Uterus (tissue), 4 donors: ENCODE results near the gene DUSP7. TPM values are rescaled to one million over a fixed set of nuclear protein-coding genes. Genes with fewer than 3 reads are reported as not detected.

Experiments used
- DNase-seq, 2 donors: peaks; one replicate each; pipeline ENCODE4 v3.0.0-alpha.2; 2019 to 2020
- H3K27ac ChIP-seq, 2 donors: fragments of 200-600 bp; sonication (generic); 1 replicate in 1 of 2; 2 replicates in 1 of 2; pipeline ENCODE4 v1.5.1; 2016 to 2018
- H3K27me3 ChIP-seq, 2 donors: fragments of 200-600 bp; sonication (generic); one replicate each; pipeline ENCODE4 v1.5.1; 2018 to 2019; ENCODE audit warnings: control low read depth in 1 of 2
- H3K36me3 ChIP-seq, 2 donors: fragments of 200-600 bp; sonication (generic); one replicate each; pipeline ENCODE4 v1.5.1; 2019; ENCODE audit warnings: control low read depth in 1 of 2
- H3K4me1 ChIP-seq, 2 donors: fragments of 200-600 bp; sonication (generic); one replicate each; pipeline ENCODE4 v1.5.1; 2018 to 2019; ENCODE audit warnings: control low read depth in 1 of 2
- H3K4me3 ChIP-seq, 2 donors: fragments of 200-600 bp; sonication (generic); 1 replicate in 1 of 2; 2 replicates in 1 of 2; pipeline ENCODE4 v1.5.1; 2018 to 2019; ENCODE audit warnings: mild to moderate bottlenecking in 1 of 2
- H3K9me3 ChIP-seq, 2 donors: fragments of 200-600 bp; sonication (generic); one replicate each; pipeline ENCODE4 v1.5.1; 2019; ENCODE audit warnings: control low read depth in 1 of 2
- POLR2A ChIP-seq, 2 donors: fragments of 450-650 bp; IDR thresholded peaks; one replicate each; pipeline ENCODE4 v1.6.1; 2016; ENCODE audit warnings: antibody characterized with exemption in 2 of 2, mild to moderate bottlenecking in 1 of 2, moderate library complexity in 1 of 2
- intact Hi-C: fragments of 100-400 bp; cut with DNase I; formaldehyde crosslinking; loops from one replicate; pipeline ENCODE4 v1.15.1; 2023; ENCODE audit warnings: low total_unique reads
- total RNA-seq, 4 donors: library from RNA; depleted of rRNA in 3 of 4; stranded (reverse); fragments of >200 nt in 3 of 4; gene quantifications; one replicate each; pipeline versions ENCODE4 v1.1.0 to v1.2.4, GENCODE V29; 2014 to 2023
- TF ChIP-seq, protein P1 (sequence below), 4 experiments: fragments of 200-600 bp in 2 of 4; fragments of 450-650 bp in 2 of 4; sonication (generic) in 2 of 4; IDR thresholded peaks; one replicate each; pipeline ENCODE4 v1.5.1; 2016 to 2019; ENCODE audit warnings: antibody characterized with exemption in 4 of 4, mild to moderate bottlenecking in 2 of 4, moderate library complexity in 1 of 4
- donor health status: DM: yes; HTN: yes; CAD: no.

Gene DUSP7
- total RNA-seq, 4 donors from 2014 or later = 5.6 to 39.1 (median 12.3) TPM

DNA sequence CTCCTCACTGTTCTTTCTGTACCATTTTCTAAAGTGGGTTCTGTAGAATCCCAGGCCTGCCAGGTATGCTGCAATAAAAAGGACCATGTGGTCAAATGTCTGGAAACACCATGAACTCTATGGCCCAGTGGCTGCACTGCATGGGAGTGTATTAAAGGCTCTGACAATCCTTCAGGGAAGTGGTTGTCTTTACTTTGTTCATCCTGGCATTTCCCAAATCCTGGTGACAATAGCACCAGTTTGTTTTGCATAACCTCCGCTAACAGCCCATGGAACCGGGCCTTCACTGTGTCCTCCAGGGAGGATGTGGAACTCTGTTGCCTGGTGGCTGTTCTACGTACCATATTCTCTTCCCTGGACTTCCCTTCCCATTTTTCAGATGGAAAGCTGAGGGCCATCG is 11.2 kb upstream of the DUSP7 start:
- intact Hi-C loops = no loop called here
- H3K9me3 ChIP-seq = no peaks in the 10 kb centered on the region
- no peak for DNase-seq
- H3K27me3 ChIP-seq = no peaks in the 10 kb centered on the region
- H3K4me3 ChIP-seq = no peak overlapping the region
- H3K36me3 ChIP-seq = no peaks in the 10 kb centered on the region
- peak overlapping the region; percentile 69 to 74 for H3K27ac ChIP-seq
- TF ChIP-seq POLR2A (IDR thresholded peaks at IDR 0.05) = no peak
- TF ChIP-seq, protein P1, sequence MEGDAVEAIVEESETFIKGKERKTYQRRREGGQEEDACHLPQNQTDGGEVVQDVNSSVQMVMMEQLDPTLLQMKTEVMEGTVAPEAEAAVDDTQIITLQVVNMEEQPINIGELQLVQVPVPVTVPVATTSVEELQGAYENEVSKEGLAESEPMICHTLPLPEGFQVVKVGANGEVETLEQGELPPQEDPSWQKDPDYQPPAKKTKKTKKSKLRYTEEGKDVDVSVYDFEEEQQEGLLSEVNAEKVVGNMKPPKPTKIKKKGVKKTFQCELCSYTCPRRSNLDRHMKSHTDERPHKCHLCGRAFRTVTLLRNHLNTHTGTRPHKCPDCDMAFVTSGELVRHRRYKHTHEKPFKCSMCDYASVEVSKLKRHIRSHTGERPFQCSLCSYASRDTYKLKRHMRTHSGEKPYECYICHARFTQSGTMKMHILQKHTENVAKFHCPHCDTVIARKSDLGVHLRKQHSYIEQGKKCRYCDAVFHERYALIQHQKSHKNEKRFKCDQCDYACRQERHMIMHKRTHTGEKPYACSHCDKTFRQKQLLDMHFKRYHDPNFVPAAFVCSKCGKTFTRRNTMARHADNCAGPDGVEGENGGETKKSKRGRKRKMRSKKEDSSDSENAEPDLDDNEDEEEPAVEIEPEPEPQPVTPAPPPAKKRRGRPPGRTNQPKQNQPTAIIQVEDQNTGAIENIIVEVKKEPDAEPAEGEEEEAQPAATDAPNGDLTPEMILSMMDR (IDR thresholded peaks at IDR 0.05) = no peak
- H3K4me1 ChIP-seq = no peaks in the 10 kb centered on the region

DNA sequence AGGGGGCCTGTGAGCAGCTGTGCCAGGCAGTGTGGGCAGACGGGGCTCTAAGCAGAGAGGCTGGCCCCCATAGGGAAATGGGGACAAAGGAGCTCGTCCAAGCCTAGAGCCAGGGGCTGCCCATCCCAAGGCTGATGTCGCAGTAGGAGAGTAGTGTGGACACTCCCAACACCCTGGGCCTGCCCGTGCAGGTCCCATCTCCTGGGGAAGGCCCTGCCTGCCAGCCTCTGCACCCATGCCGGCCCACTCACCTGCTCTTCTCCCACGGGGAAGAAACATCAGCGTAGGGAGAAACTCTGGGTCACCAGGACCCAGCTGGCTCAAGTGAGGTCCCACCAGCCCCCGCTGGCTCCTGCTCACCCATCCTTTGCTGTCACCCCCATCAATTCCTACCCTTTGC is 10.7 kb upstream of the DUSP7 start:
- intact Hi-C loops = no loop called here
- Histone ChIP-seq H3K36me3 (no peaks in the 10 kb centered on the region), H3K9me3 (no peaks in the 10 kb centered on the region), H3K27me3 (no peaks in the 10 kb centered on the region), H3K4me1 (no peaks in the 10 kb centered on the region), H3K27ac (peak overlapping the region in 1 of 2 donors; percentile 74), H3K4me3 (no peak overlapping the region)
- TF ChIP-seq POLR2A (IDR thresholded peaks at IDR 0.05) = no peak
- TF ChIP-seq, protein P1 (IDR thresholded peaks at IDR 0.05) = no peak
- no peak for DNase-seq

- Histone ChIP-seq H3K4me3 (no peak overlapping the region), H3K27ac (no peak overlapping the region), H3K27me3 (no peaks in the 10 kb centered on the region), H3K4me1 (no peaks in the 10 kb centered on the region), H3K36me3 (no peaks in the 10 kb centered on the region), H3K9me3 (no peaks in the 10 kb centered on the region)
- TF ChIP-seq, protein P1 (IDR thresholded peaks at IDR 0.05) = no peak
- no peak for TF ChIP-seq POLR2A (IDR thresholded peaks at IDR 0.05)
- intact Hi-C loops = no loop called here
- DNase-seq = no peak
These were observed 8.9 kb upstream of the DUSP7 start for GRCh38 chr3:52065264-52065756.

DNA sequence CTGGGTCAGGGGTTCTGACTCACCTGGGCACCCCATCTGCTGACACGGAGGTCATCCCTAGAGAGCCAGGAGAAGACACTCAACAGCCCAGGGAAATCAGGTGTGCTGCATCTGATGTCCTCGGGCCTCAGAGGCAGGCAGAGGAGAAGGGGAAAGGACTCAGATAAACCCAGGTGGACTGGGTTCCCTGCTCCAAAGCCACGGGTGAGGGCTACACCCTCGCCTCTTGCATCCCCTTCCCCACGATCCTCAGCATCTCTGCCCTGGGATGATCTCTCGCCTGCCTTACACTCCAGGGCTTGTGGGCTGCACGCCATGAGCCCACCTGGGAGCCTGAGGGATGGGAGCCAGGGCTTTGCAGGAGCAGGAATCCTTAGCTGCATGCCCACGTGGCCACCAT is 8.2 kb upstream of the DUSP7 start:
- TF ChIP-seq POLR2A (IDR thresholded peaks at IDR 0.05) = no peak
- TF ChIP-seq, protein P1 (IDR thresholded peaks at IDR 0.05) = no peak
- H3K27me3 ChIP-seq = no peaks in the 10 kb centered on the region
- H3K36me3 ChIP-seq = no peaks in the 10 kb centered on the region
- H3K4me3 ChIP-seq = no peak overlapping the region
- no peaks in the 10 kb centered on the region for H3K4me1 ChIP-seq
- no peak for DNase-seq
- H3K9me3 ChIP-seq = no peaks in the 10 kb centered on the region
- intact Hi-C loops = no loop called here
- no peak overlapping the region for H3K27ac ChIP-seq

GRCh38 chr3:52063026-52063723 is 6.8 kb upstream of the DUSP7 start:
- H3K4me1 ChIP-seq = no peaks in the 10 kb centered on the region
- no peak overlapping the region for H3K4me3 ChIP-seq
- DNase-seq = no peak
- intact Hi-C loops = no loop called here
- H3K27ac ChIP-seq = peak overlapping the region in 1 of 2 donors; percentile 28
- TF ChIP-seq POLR2A (IDR thresholded peaks at IDR 0.05) = no peak
- TF ChIP-seq, protein P1 (IDR thresholded peaks at IDR 0.05) = no peak
- H3K36me3 ChIP-seq = no peaks in the 10 kb centered on the region
- no peaks in the 10 kb centered on the region for H3K27me3 ChIP-seq
- H3K9me3 ChIP-seq = no peaks in the 10 kb centered on the region
